ENCODE data around the gene CNIH3. TPM values are rescaled to one million over a fixed set of nuclear protein-coding genes. Genes with fewer than 3 reads are reported as not detected.

Gene CNIH3
- total and polyA plus RNA-seq, 2 donors (not counting 1 experiment from before 2014, with no cell fraction given), result 3.7 to 28.1 TPM

DNA sequence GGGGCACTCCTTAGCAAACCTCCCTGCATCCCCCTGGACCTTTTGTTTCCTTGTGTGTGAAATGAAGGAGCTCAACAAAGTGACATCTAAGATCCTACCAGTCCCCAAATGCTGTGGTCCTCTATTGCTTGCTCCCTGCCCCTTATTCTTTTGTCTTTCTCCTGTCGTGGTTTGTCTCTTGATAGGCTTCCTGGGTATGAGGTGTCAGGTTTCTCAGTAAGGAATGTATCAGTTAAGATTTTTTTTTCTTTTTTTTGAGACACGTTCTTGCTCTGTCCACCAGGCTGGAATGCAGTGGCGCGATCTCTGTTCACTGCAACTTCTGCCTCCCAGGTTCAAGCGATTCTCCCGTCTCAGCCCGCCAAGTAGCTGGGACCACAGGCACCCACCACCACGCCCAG is 16.8 kb downstream of the CNIH3 start:
- H2AFZ ChIP-seq (ENCODE audit: low read length), result no peak overlapping the region
- no peaks in the 10 kb centered on the region for H3K27me3 ChIP-seq (ENCODE audit: control insufficient read depth, insufficient read depth, low read length)
- peaks cover 22% of the 10 kb centered on the region for H3K4me1 ChIP-seq (ENCODE audit: control insufficient read depth, extremely low read depth, insufficient read depth, low read length)
- peaks cover 12% of the 10 kb centered on the region for H3K79me2 ChIP-seq (ENCODE audit: control insufficient read depth, insufficient read depth, low read length)
- no peak overlapping the region for H3K4me2 ChIP-seq (ENCODE audit: extremely low read depth, insufficient read depth, low read length)
- H3K27ac ChIP-seq (ENCODE audit: insufficient read depth, low read length), result peak overlapping the region; percentile 36
- H3K36me3 ChIP-seq (ENCODE audit: control insufficient read depth, insufficient read depth, low read length), result peaks cover 2% of the 10 kb centered on the region
- H3K9me3 ChIP-seq (ENCODE audit: control insufficient read depth, insufficient read depth, low read depth, low read length), result no peaks in the 10 kb centered on the region
- H3K4me3 ChIP-seq (replicated peaks in 1 of 4; ENCODE audit: control extremely low read depth in 1 of 4, insufficient read depth in 1 of 4, low read depth in 3 of 4, low read length in 4 of 4), result no peak overlapping the region
- no peaks in the 10 kb centered on the region for H4K20me1 ChIP-seq (ENCODE audit: control insufficient read depth, extremely low read depth, insufficient read depth, low read length)
- DNase-seq (ENCODE audit: low read depth in 2 of 2), result peak in 1 of 2 donors; percentile 93
- TF ChIP-seq EZH2 (IDR thresholded peaks at IDR 0.05; ENCODE audit: low read length, missing control alignments), result no peak
- TF ChIP-seq, protein P1, sequence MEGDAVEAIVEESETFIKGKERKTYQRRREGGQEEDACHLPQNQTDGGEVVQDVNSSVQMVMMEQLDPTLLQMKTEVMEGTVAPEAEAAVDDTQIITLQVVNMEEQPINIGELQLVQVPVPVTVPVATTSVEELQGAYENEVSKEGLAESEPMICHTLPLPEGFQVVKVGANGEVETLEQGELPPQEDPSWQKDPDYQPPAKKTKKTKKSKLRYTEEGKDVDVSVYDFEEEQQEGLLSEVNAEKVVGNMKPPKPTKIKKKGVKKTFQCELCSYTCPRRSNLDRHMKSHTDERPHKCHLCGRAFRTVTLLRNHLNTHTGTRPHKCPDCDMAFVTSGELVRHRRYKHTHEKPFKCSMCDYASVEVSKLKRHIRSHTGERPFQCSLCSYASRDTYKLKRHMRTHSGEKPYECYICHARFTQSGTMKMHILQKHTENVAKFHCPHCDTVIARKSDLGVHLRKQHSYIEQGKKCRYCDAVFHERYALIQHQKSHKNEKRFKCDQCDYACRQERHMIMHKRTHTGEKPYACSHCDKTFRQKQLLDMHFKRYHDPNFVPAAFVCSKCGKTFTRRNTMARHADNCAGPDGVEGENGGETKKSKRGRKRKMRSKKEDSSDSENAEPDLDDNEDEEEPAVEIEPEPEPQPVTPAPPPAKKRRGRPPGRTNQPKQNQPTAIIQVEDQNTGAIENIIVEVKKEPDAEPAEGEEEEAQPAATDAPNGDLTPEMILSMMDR (conservative IDR thresholded peaks at IDR 0.05 in 1 of 2, IDR thresholded peaks at IDR 0.05 in 1 of 2; ENCODE audit: low read depth in 1 of 2, low read length in 2 of 2), result no peak
- no peak overlapping the region for H3K9ac ChIP-seq (ENCODE audit: insufficient read depth, low read length)

DNA sequence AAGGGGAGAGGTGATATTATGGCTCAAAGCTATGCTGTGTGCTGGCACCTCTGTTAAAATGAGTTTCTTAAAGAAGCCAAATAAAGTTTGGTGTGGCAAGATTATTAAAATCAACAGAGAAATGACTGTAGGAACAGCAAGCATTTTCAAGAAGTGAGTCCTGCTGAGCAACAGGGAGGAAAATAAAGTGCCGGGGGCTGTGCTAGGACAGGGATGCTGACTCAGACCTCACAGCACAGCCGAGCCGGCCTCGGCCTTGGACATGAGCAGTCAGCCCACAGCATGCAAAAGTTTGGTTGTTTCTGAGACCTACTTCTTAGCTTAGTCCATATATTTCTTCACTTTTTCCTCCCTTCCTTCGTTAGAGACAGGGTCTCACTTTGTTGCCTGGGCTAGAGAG is 19.2 kb downstream of the CNIH3 start:
- Histone ChIP-seq H3K79me2 (ENCODE audit: control insufficient read depth, insufficient read depth, low read length) (peaks cover 6% of the 10 kb centered on the region), H3K4me2 (ENCODE audit: extremely low read depth, insufficient read depth, low read length) (no peak overlapping the region), H3K36me3 (ENCODE audit: control insufficient read depth, insufficient read depth, low read length) (peaks cover 2% of the 10 kb centered on the region), H2AFZ (ENCODE audit: low read length) (peak overlapping the region; percentile 36), H3K4me3 (replicated peaks in 1 of 4; ENCODE audit: control extremely low read depth in 1 of 4, insufficient read depth in 1 of 4, low read depth in 3 of 4, low read length in 4 of 4) (no peak overlapping the region), H3K9me3 (ENCODE audit: control insufficient read depth, insufficient read depth, low read depth, low read length) (no peaks in the 10 kb centered on the region), H4K20me1 (ENCODE audit: control insufficient read depth, extremely low read depth, insufficient read depth, low read length) (no peaks in the 10 kb centered on the region), H3K27ac (ENCODE audit: insufficient read depth, low read length) (peak overlapping the region; percentile 38), H3K27me3 (ENCODE audit: control insufficient read depth, insufficient read depth, low read length) (no peaks in the 10 kb centered on the region), H3K9ac (ENCODE audit: insufficient read depth, low read length) (no peak overlapping the region), H3K4me1 (ENCODE audit: control insufficient read depth, extremely low read depth, insufficient read depth, low read length) (peaks cover 25% of the 10 kb centered on the region)
- DNase-seq (ENCODE audit: low read depth in 2 of 2), result peak; percentile 78 to 87
- no peak for TF ChIP-seq EZH2 (IDR thresholded peaks at IDR 0.05; ENCODE audit: low read length, missing control alignments)
- TF ChIP-seq, protein P1 (conservative IDR thresholded peaks at IDR 0.05 in 1 of 2, IDR thresholded peaks at IDR 0.05 in 1 of 2; ENCODE audit: low read depth in 1 of 2, low read length in 2 of 2), result no peak

DNA sequence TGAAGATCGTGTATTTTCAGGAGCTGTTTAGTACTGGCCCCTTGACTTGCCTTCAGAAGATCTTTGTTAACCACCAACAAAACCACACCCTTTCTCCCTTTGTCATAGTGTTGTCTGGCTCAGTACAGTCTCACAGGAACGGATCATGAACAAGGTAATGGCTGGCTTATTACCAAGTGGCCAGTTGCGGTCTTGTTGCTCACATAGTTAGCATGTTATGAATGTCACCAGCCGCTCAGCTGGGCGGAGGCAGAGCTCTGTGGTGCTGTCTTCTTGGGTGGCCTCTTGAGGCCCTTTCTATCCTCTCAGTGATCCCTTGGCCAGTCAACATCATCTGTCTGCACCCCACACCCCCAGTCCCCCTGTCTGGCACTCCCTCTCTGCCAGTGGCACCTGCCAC is 21.4 kb downstream of the CNIH3 start:
- Histone ChIP-seq H4K20me1 (ENCODE audit: control insufficient read depth, extremely low read depth, insufficient read depth, low read length) (no peaks in the 10 kb centered on the region), H2AFZ (ENCODE audit: low read length) (no peak overlapping the region), H3K9ac (ENCODE audit: insufficient read depth, low read length) (no peak overlapping the region), H3K27me3 (ENCODE audit: control insufficient read depth, insufficient read depth, low read length) (no peaks in the 10 kb centered on the region), H3K4me2 (ENCODE audit: extremely low read depth, insufficient read depth, low read length) (peak overlapping the region; percentile 68), H3K4me3 (replicated peaks in 1 of 4; ENCODE audit: control extremely low read depth in 1 of 4, insufficient read depth in 1 of 4, low read depth in 3 of 4, low read length in 4 of 4) (no peak overlapping the region), H3K27ac (ENCODE audit: insufficient read depth, low read length) (peak overlapping the region; percentile 67), H3K9me3 (ENCODE audit: control insufficient read depth, insufficient read depth, low read depth, low read length) (no peaks in the 10 kb centered on the region), H3K4me1 (ENCODE audit: control insufficient read depth, extremely low read depth, insufficient read depth, low read length) (peaks cover 18% of the 10 kb centered on the region), H3K79me2 (ENCODE audit: control insufficient read depth, insufficient read depth, low read length) (peaks cover 7% of the 10 kb centered on the region), H3K36me3 (ENCODE audit: control insufficient read depth, insufficient read depth, low read length) (peaks cover 2% of the 10 kb centered on the region)
- TF ChIP-seq, protein P1 (conservative IDR thresholded peaks at IDR 0.05 in 1 of 2, IDR thresholded peaks at IDR 0.05 in 1 of 2; ENCODE audit: low read depth in 1 of 2, low read length in 2 of 2), result no peak
- no peak for TF ChIP-seq EZH2 (IDR thresholded peaks at IDR 0.05; ENCODE audit: low read length, missing control alignments)
- peak; percentile 89 to 100 for DNase-seq (ENCODE audit: low read depth in 2 of 2)

Data from fibroblast of lung (primary cell).